Duodenal mucosa (tissue), 2 donors: ENCODE data around the gene ZCCHC14.

ENCODE experiments used
- H3K27ac ChIP-seq: one replicate; pipeline ENCODE4 v1.7.0; 2013; ENCODE audit warnings: low read depth, low read length
- H3K27me3 ChIP-seq, 2 donors: one replicate each; pipeline ENCODE4 v1.7.0; 2013; ENCODE audit warnings: low read length in 2 of 2, control low read depth in 1 of 2; ENCODE audit not compliant: insufficient read depth in 2 of 2, control insufficient read depth in 1 of 2
- H3K36me3 ChIP-seq, 2 donors: one replicate each; pipeline ENCODE4 v1.7.0; 2013; ENCODE audit warnings: low read length in 2 of 2, control low read depth in 1 of 2; ENCODE audit not compliant: insufficient read depth in 2 of 2, control insufficient read depth in 1 of 2
- H3K4me1 ChIP-seq, 2 donors: one replicate each; pipeline ENCODE4 v1.7.0; 2013; ENCODE audit warnings: low read length in 2 of 2, control low read depth in 1 of 2; ENCODE audit not compliant: insufficient read depth in 2 of 2, control insufficient read depth in 1 of 2
- H3K4me3 ChIP-seq, 2 donors: one replicate each; pipeline ENCODE4 v1.7.0; 2013; ENCODE audit warnings: low read length in 2 of 2, low read depth in 1 of 2
- H3K9ac ChIP-seq, 2 donors: one replicate each; pipeline ENCODE4 v1.7.0; 2013; ENCODE audit warnings: low read length in 2 of 2, low read depth in 1 of 2
- H3K9me3 ChIP-seq, 2 donors: one replicate each; pipeline ENCODE4 v1.7.0; 2013; ENCODE audit warnings: low read length in 2 of 2, control low read depth in 1 of 2; ENCODE audit not compliant: control insufficient read depth in 1 of 2

ZCCHC14 gene

DNA sequence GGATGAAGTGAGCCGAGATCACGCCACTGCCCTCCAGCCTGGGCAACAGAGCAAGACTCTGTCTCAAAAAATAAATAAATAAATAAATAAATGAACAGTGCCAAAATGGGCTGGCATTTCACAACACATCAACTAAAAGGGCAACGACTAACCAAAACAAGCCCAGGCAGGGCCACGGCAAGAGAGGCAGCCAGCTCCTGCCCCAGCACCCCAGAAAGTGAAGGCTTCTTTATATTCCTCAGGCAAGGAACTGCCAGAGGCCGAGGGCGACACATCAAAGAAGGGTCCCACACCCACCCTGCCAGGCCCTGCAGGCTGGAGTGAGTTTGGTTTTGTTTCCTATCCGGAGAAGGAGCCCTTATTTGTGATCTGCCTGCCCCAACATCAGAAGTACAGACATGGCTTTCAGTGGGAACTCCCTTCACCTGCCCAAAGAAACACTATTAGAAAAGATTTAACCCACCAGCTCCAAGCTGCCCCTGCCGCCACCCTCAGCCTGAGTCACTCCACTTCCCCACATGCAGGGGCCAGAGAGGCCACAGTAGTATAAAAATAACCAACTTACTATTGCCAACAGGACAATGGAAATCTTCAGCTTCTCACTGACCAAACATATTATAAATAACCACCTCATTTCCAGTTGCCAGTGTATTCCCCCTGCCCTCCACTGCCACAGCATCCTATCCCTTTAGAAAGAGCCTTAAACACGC is 117.2 kb downstream of the ZCCHC14 start:
- Histone ChIP-seq H3K27ac (no peak overlapping the region), H3K4me1 (peaks cover 6 to 15% of the 10 kb centered on the region in 2 donors), H3K36me3 (peaks cover 0 to 12% of the 10 kb centered on the region in 2 donors), H3K9ac (no peak overlapping the region), H3K9me3 (no peaks in the 10 kb centered on the region), H3K4me3 (no peak overlapping the region), H3K27me3 (no peaks in the 10 kb centered on the region)

DNA sequence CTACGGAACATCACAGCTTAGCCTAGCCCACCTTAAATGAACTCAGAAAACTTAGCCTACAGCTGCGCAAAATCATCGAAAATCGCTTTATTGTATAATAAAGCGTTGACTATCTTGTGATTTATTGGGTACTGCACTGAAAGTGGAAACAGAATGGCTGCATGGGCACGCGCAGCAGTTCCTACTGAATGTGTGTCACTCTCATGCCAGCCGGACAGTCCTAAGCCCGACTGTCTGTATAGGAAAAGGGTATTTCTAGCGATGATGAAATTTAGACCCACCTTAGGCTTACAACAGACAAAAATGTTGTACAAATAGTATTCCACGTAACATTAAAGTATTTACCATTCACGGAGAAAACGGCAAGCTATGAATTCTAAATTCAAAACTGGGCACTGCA is 118.5 kb downstream of the ZCCHC14 start:
- Histone ChIP-seq H3K27me3 (no peaks in the 10 kb centered on the region), H3K4me3 (no peak overlapping the region), H3K27ac (no peak overlapping the region), H3K36me3 (peaks cover 0 to 12% of the 10 kb centered on the region in 2 donors), H3K9me3 (no peaks in the 10 kb centered on the region), H3K4me1 (peaks cover 0 to 6% of the 10 kb centered on the region in 2 donors), H3K9ac (no peak overlapping the region)

DNA sequence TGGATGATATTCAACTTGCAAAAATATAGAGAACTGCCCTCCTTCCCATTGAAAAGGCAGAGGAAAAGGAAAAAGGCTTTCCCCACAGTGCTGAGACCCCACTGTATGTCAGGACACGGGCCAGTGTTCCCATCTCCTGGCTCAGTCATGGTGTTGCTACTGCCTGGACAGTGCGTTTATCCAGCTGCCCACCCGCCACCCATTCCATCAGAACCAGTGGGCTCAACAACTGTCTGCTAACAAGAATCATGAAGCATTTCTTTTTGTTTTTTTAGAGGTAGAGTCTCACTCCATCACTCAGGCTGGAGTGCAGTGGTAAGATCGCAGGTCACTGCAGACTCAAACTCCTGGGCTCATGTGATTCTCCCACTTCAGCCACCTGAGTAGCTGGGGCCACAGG is 120.5 kb downstream of the ZCCHC14 start:
- no peaks in the 10 kb centered on the region for H3K9me3 ChIP-seq
- no peak overlapping the region for H3K9ac ChIP-seq
- H3K27me3 ChIP-seq = no peaks in the 10 kb centered on the region
- no peak overlapping the region for H3K4me3 ChIP-seq
- H3K27ac ChIP-seq = no peak overlapping the region
- H3K36me3 ChIP-seq = peaks cover 0 to 15% of the 10 kb centered on the region in 2 donors
- peaks cover 0 to 6% of the 10 kb centered on the region in 2 donors for H3K4me1 ChIP-seq

DNA sequence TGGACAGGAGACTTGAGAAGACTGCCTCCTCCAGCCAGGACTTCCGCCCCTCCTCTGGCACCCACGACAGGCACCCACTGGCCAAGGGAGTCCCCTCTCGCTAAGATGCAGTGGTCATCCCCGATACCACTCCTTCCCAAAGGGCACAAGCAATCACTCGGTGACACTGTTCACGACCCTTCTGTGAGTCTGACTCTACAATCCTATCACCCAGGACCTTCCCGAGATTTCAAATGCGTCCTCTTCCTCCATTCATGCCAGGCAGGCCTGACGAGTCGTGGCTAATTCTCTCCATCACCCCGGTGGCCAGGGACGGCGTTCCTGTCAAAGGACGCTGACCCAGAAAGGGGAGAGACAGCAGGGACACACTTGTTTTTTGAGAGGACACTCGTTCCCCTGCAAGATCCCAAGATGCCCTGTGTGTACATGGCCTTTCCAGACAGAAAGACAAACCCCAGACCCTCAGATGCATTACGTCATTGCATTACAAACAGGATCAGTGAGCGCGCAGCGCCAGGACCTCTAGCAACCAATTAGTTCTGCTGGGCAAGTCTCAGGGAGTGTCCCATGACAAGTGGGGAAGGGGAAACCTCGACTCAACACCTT is 121.5 kb downstream of the ZCCHC14 start:
- H3K9ac ChIP-seq = no peak overlapping the region
- H3K4me1 ChIP-seq = peaks cover 4 to 6% of the 10 kb centered on the region in 2 donors
- H3K27ac ChIP-seq = no peak overlapping the region

DNA sequence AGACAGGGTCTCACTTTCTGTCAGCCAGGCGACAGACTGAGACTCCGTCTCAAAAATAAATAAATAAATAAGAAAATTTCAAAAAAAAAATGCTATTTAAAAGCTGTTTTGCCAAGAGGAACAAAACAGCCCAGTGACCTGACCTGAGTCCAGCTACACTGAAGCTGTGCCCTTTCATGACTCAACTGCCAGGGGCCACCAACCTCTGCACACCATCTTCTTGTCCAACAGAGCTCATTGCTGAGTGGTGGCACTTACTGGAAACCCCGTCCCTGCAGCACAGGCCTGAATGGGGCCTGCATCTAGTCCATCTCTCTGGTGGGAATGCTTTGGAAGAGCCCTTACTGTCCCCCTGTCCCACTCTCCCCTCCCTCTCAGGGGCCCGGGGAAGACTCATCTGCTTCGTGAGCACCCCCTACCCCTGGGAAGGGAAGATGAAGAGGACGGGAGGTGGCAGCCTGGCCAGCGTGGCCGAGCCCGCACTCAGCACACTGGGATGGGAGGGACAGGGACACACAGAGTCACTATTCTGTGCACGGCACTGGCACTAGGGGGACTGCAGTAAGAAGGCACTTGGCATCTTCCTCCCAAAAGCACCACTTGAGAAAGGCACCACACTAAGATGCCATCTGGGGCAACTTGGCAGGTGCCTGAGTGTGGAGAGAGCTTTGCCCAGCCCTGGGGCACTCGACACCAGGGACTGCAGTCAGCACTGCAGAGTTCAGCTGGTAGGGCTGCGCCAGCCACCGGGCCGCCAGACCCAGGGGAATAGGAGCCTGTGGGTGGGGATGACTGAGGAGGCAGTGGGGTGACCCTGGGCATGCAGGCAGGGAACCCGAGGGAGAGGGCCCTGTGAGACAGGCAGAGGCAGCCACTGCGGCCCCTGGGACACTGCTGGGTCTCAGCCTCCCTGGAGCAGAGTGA is 122.8 kb downstream of the ZCCHC14 start:
- H3K4me3 ChIP-seq = no peak overlapping the region
- peaks cover 0 to 13% of the 10 kb centered on the region in 2 donors for H3K36me3 ChIP-seq
- H3K27me3 ChIP-seq = no peaks in the 10 kb centered on the region
- H3K27ac ChIP-seq = no peak overlapping the region
- no peaks in the 10 kb centered on the region for H3K9me3 ChIP-seq
- peaks cover 4 to 10% of the 10 kb centered on the region in 2 donors for H3K4me1 ChIP-seq
- no peak overlapping the region for H3K9ac ChIP-seq

More for the DNA sequence above, 121.5 kb downstream of the ZCCHC14 start:
- H3K36me3 ChIP-seq = peaks cover 0 to 13% of the 10 kb centered on the region in 2 donors
- H3K9me3 ChIP-seq = no peaks in the 10 kb centered on the region
- H3K4me3 ChIP-seq = no peak overlapping the region
- H3K27me3 ChIP-seq = no peaks in the 10 kb centered on the region

DNA sequence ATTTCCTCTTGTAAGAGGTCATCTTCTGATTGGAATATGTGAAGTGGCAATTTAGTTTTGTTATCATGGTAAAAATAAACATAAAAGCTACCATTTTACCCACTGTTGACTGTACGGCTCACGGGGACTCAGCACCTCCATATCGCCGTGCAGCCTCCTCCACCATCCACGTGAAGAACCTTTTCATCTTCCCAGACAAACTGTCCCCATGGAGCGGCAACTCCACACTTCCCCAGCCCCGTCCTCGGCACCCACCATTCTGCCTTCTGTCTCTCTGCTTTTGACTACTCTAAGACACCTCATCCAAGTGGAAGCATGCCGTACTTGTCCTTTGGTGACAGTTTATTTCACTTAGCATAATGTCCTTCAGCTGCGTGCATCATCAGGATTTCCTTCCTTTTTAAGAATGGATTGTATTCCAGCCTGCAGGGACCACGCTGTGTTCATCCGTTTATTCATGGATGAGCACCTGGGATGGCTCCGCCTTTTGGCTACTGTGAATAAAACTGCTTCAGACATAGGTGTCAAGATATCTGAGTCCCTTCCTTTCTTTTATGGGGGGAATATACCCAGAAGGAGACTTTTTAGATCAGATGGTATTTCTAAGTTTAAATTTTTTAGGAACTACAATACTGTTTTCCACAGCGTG is 123.6 kb downstream of the ZCCHC14 start:
- peaks cover 9 to 14% of the 10 kb centered on the region in 2 donors for H3K4me1 ChIP-seq
- no peaks in the 10 kb centered on the region for H3K27me3 ChIP-seq
- H3K9ac ChIP-seq = no peak overlapping the region
- no peaks in the 10 kb centered on the region for H3K9me3 ChIP-seq
- H3K27ac ChIP-seq = no peak overlapping the region
- no peak overlapping the region for H3K4me3 ChIP-seq
- peaks cover under 1 to 10% of the 10 kb centered on the region in 2 donors for H3K36me3 ChIP-seq

DNA sequence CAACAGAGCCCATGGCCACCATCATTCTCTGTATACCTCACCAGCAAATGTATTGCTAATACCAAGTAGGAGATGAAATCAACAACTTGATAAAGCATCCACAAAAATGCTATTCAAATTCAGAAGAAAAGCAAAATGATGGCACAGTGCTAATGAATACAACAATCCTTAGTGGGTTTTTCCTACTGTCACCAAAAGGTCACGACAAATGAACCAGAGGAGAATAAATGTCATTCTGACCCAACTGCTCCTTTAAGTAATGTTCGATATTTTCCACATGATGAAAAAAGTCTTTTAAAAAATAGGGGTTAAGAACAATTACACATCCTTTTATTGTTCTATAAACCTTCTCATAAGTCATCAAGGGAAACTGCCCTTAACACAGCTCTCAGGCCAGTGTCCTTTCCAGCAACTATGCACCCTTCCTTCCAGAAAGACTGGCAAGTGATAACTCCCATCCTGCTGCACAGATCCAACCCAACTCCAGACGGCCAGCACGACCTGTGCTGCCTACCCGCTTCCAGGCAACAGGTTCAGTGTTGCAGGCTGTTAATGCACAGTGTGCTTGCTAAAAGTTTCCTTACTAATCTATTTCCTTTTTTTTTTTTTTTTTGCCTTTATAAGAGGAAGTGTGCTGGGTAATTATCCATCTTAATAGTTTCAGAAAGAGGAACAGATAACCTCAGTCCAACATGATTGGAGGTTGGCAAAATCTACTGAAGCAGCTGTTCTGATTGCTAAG is 124.6 kb downstream of the ZCCHC14 start:
- Histone ChIP-seq H3K4me3 (no peak overlapping the region), H3K9ac (no peak overlapping the region), H3K27me3 (no peaks in the 10 kb centered on the region), H3K4me1 (peaks cover 17 to 22% of the 10 kb centered on the region in 2 donors), H3K27ac (no peak overlapping the region), H3K36me3 (peaks cover 3 to 6% of the 10 kb centered on the region in 2 donors), H3K9me3 (no peaks in the 10 kb centered on the region)

DNA sequence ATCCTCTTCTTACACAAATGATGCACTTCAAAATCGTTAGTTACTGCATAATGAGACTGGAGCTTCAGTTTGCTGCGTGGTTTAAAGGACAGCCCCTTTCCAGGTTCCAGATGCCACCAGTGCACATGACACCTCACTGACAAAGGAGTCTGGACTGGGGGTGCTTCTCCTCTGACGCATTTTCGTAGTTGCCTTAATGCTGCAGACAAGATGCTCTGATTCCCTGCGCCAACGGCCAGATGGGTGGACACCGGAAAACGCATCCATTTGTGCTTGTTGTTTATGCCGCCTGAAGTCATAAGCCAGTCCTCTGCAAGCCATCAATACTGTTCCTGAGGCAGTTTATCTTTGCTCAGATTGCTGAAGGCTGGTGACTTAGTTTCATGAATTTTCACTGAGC is 125.3 kb downstream of the ZCCHC14 start:
- H3K27ac ChIP-seq = no peak overlapping the region

DNA sequence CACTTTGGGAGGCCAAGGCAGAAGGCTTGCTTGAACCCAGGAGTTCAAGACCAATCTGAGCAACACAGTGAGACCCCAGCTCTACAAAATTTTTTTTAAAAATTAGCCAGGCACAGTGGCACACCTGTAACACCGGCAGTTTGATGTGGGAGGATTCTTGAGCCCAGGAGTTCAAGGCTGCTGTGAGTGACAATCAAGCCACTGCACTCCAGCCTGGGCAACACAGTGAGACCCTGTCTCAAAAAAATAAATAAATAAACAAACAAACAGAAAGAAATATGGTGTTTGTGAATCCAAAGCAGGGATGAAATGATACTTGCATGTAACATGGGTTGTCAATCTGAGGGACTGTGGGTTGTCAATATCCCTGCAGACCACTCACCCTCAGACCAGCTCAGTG is 125.9 kb downstream of the ZCCHC14 start:
- H3K36me3 ChIP-seq = peaks cover 3 to 8% of the 10 kb centered on the region in 2 donors
- no peak overlapping the region for H3K27ac ChIP-seq
- no peak overlapping the region for H3K9ac ChIP-seq
- no peaks in the 10 kb centered on the region for H3K27me3 ChIP-seq
- H3K9me3 ChIP-seq = no peaks in the 10 kb centered on the region
- no peak overlapping the region for H3K4me3 ChIP-seq
- H3K4me1 ChIP-seq = peaks cover 17 to 22% of the 10 kb centered on the region in 2 donors

More for the DNA sequence above, 125.3 kb downstream of the ZCCHC14 start:
- Histone ChIP-seq H3K9me3 (no peaks in the 10 kb centered on the region), H3K4me3 (no peak overlapping the region), H3K27me3 (no peaks in the 10 kb centered on the region), H3K36me3 (peaks cover 3 to 6% of the 10 kb centered on the region in 2 donors), H3K4me1 (peaks cover 17 to 22% of the 10 kb centered on the region in 2 donors), H3K9ac (no peak overlapping the region)
